Cerebellar cortex (tissue), 1 donor: ENCODE measurements around the gene MLLT6.

Source experiments
- DNase-seq: peaks from one replicate; pipeline ENCODE4 v3.0.0-alpha.2; 2015; ENCODE audit warnings: low spot score

The MLLT6 gene

DNA sequence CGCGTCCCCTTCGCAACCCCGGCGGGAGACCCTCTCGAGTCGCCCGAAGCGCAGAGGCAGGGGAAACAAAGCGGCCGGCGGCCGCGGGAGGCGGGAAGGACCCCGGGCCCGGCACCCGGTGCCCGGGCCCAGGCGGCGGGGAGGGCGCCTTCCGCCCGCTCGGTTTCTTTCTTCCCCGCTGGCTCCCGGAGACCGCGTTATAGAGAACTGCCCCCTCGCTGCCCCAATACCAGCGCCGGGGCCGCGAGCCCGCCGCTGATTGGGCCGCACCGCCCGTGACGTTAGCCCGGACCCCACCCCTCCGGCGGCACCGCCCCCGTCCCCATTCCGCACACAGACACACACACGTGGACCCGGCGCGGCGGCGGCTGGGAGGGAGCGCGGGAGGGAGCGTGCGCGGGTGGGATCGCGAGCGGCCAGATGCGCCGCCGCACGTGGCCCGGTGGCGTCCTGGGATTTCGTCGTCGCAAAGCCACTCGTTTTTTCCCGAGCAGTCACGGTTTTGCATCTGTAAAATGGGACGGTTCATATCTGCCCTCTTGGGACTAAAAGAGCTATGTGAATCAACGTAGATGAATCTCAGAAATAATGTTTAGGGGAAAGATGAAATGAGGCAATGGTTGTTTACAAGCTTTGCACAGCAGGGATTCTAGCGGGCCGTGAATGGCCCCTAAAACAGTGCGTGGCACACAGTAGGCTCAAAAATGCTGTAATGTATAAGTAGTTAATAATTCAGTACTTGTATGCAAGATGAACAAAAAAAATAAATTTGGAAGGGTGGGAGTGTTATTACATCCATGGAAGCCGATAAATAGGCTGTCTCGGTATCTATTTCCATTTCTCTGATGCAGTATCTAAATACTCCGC, 30.1 kb upstream of the MLLT6 start, which contains the start of gene EPOP:
Gene EPOP, minus strand, starts transcription at position 209 of the 867 bp plus-strand sequence. CDS start 462 bp downstream, outside the sequence.
- DNase-seq, result peak; percentile 73

DNA sequence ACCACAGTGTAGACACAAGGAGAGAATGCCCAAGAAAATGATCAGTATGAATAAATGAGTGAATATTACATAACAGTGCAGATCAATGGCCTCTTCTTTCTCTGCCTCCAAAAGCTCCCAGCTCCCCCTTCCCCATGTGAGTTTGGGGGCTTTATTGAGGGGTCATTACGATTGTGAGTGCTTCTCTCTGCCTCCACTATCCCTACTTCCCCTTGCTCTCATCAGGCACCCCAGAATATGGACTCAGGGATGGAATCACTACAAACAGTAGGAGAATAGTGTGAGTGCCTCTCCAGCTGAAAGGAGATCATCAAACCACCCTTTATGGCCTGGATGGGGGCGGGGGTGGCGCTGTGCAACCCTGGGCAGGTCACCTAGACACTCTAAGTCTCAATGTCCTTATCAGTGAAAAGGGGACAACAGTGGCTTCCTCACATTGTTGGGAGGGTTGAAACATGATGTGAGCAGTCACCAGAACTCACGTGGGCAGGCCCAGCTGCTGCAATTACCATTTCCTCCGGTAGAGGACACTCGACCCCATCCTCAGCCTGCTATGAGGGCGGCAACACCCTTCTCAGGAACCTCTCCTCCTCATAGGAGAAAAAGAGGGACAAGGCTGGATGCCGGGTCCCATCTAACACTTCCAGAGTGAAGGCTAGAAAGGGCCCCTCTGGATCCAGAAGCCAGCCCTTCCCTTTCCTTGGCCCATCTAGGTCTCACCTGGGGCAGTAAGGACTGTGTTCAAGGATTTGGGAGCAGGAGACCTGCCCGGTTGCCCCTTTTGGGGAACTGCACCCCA, 28.2 kb upstream of the MLLT6 start:
- peak; percentile 93 for DNase-seq

DNA sequence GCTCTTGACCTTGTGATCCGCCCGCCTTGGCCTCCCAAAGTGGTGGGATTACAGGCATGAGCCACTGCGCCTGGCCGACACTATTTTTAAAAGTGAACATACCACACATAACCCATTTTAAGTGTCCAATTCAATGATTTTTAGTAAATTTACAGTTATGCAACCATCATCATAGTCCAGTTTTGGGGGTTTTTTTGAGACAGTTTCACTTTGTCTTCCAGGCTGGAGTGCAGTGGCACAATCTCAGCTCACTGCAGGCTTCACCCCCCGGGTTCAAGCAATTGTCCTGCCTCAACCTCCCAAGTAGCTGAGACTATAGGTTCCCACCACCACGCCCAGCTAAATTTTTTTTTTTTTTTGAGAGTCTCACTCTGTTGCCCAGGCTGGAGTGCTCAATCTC, 27.3 kb upstream of the MLLT6 start:
- no peak for DNase-seq

DNA sequence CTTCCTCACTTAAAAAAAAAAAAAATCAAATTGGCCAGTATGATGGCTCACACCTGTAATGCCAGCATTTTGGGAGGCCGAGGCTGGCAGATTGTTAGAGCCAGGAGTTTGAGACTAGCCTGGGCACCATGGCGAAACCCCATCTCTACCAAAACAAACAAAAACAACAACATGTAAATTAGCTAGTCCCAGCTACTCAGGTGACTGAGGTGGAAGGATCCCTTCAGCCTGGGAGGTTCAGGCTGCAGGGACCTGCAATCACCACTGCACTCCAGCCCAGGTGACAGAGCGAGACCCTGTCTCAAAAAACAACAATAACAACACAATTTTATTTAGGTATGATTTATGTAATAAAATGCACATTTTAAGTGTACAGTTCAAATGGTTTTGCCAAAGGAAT, 24.0 kb upstream of the MLLT6 start:
- DNase-seq, result no peak

DNA sequence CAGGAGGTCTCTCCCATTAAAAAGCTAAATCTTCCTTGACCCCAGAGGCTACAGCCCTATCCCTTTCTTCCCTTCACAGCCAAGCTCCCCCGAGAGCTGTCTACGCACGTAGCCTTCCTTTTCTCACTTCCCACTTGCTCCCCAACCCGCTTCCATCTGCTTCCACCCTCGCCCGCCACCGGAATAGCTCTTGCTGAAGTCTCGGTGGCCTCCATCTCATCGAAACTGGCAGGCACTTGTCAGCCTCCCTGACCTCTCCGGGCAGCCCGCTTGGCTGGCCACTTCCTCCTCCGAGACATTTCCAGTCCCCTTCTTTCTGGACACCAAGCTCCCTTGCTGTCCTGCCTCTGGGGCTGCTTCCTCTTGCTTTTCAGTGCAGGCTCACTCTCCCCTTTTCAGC, 19.6 kb upstream of the MLLT6 start:
- DNase-seq, result no peak

- no peak for DNase-seq
These were observed 17.8 kb upstream of the MLLT6 start for GRCh38 chr17:38687286-38687685.

DNA sequence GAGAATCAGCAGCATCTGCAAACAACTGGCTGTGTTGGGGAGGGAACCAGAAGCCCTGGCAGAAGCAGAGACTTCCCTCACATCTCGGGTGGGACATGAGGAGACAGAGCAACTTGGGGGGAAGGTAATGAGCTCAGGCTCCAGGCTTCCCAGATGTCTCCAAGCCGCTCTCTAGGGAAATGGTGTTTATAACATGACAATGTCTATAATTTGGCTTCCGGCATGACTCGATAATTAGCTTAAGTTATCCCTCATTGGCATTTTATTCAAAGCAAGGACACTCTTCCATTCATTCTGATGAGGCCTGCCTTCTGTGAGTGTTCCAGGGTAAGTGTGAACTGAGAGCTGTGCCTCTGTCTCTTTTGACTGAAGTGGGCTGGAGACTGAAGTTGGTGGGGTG, 14.7 kb upstream of the MLLT6 start:
- DNase-seq, result no peak

DNA sequence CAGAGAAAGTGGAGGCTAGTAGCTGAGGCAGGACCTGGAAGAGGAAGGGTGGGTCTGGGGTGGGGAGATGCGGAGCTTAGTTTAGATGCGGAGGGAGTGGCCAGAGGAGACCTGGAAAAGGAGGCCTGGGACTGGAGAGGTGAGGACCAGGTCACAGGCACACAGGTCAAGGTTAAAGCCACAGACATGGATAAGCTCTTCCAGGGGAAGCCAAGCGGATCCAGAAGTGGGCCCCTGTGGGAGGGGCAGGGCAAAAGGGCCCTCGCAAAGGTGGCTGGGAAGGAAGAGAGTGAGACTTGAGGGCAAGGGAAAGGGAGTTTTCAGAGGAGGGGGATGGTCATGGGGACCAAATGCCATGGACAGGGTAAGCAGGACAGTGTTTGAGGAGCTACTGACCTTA, 13.9 kb upstream of the MLLT6 start:
- no peak for DNase-seq

GRCh38 chr17:38693700-38694329, 11.3 kb upstream of the MLLT6 start:
- peak; percentile 76 for DNase-seq

- no peak for DNase-seq
These were observed 7.8 kb upstream of the MLLT6 start for GRCh38 chr17:38697061-38697820.

GRCh38 chr17:38698760-38699159, 6.3 kb upstream of the MLLT6 start:
- no peak for DNase-seq

DNA sequence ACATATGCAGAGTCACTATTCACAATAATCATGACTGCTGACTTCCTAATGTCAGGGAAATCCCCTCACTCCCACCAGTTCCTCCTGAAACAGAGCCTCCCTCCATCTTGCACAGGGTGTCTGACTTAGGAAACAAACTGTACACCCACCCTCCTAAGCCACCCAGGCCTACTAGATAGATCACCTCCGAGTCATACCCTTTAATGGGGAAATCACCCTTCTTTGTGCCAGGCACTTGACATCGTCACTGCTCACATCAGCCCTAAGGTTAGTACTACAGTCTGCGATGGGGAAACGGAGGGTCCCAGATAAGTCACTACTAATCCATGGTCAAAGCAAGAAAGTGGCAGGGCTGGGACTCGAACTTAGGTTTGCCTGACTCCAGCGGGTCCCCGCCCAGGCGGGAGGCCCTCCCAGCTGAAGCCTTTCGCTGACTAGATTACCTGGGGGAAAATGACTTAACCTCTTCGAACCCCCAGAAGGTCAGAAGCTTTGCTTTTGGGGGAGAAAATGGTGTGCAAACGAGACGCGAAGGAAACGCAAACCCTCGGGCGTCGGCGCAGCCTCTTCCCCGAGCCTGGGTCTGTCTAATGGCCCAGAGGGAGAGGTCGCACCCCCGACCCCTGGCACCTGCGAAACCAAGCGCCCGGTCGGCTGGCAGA, 3.4 kb upstream of the MLLT6 start:
- DNase-seq, result peak; percentile 55

DNA sequence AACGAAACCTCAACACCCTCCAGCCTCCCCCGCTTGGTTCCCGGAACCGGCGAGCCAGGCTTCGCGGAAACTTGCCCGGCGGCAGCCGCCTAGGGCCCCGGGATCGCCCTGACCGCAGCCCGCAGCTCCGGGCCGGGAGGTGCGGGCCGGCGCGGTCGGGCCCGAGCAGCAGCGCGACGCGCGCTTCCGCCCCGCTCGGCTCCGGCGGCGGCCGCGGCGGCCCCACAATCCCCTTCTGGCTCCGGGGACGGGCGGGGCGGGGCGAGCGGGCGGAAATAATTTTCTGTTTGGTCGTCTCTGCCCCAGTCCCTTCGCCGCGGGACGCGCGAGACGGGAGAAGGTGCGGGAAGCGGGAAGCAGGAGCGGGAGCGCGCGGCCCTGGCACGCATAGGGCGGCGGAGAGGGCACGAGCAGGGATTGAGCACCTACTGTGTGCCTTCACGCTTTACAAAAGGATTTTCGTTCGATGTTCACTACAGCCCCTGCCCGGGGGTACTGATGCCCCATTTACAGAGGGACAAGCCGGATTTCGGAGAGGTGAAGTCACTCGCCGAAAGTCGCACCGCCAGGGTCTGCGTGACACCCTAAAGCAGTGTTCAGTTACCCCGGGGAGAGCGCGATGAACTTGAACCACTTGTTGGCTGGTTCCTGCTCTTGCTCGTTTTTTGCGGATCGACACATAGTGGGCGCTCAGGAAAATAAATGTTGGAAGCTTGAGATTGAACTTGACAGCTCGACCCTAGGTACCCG, 2.7 kb upstream of the MLLT6 start:
- peak; percentile 83 for DNase-seq

- no peak for DNase-seq
These were observed 1.9 kb upstream of the MLLT6 start for GRCh38 chr17:38702916-38703741.

DNA sequence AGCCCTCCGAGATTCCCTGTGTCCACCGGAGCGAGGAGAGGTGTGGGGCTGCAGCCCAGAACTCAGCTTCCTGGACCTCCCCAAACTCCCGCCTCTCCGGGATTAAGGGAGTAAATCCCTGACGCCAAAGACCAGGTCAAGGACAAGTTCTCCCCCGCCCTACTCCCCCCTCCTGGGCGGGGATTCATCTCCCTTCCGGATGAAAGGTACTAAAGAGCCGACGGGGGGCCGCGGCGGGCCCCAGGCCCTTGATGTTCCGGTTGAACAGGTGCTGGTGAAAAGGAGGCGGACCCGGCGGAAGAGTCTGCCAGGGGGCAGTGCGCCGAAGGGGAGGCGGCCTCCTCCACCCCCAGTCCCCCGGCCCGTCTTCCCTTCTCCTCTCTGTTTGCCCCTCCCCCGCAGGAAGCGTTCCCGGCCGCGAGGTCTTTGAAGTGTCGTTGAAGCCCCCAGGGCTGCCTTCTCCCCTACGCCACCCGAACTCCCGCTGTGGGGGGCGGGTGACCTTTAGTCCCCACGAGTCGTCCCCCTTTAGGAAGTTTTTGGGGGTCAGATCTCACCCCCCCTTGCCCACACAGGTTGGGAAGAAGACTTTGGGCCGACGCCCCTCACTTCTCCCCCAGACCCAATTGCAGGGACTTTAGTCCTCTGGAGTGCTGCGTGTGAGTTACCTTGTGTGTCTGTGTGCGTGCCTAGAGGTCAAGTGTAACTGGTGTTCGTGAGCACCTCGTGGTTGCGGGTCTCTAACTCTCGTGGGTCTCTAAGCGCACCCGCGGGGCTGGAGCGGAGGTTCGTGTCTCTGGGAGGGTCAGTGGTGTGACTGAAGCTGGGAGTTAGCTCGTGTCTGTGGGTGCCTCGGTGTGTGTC, 1.1 kb upstream of the MLLT6 start:
- no peak for DNase-seq

DNA sequence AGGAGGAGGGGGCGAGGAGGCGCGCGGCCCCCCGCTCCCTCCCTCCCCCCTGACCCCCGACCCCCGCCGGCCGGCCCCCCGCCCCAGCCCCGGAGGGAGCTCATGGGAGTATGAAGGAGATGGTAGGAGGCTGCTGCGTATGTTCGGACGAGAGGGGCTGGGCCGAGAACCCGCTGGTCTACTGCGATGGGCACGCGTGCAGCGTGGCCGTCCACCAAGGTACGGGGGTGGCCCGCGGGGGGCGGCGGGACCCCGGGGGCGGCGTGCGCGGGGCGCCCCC, 390 bp downstream of the MLLT6 start:
- DNase-seq, result no peak

GRCh38 chr17:38705803-38706504, 881 bp downstream of the MLLT6 start:
- peak; percentile 59 for DNase-seq

DNA sequence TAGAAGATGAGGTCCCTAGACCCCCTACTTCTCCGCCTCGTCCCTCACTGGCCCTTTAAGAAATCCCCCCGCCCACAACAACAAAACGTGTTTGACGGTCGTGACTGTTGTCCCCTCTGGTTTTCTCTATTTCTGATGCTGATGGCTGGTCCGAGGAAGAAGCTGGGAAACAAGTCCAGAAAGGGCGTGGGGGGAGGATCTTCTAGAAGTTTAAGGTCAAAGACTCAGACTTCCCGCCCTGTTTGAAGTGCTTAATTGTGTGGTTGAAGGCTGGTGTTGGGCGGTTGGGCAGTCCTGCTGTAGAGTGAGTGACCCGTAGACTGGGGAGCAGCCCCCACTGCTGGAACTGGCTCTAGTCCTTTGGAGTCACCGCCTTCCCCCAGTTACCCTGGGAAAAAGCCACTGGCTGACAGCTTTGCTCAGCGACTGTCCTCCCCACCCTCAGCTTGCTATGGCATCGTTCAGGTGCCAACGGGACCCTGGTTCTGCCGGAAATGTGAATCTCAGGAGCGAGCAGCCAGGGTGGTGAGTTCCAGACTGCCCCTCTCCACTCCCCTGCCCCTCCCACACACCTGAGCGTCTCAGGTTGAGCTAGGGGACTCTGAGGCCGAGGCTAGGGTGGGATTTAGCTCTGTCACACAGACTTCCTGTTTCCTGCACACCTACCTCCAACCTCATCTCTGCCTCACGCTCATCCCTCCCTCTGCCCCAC, 1.6 kb downstream of the MLLT6 start:
- DNase-seq, result no peak
